Fibroblast of skin of right quadriceps (primary cell): ENCODE data around the gene TMEM126B.
A peak's percentile ranks its signal among the peaks of the same experiment; 100 is the strongest.
"Not testable (repeated sequence)": the region's sequence is repeated elsewhere in the genome, so short reads cannot be mapped to it uniquely, and the experiment has no call there.

Experiments
- DNase-seq: peaks from one replicate; pipeline ENCODE4 v3.0.0-alpha.2; 2013

The TMEM126B gene

DNA sequence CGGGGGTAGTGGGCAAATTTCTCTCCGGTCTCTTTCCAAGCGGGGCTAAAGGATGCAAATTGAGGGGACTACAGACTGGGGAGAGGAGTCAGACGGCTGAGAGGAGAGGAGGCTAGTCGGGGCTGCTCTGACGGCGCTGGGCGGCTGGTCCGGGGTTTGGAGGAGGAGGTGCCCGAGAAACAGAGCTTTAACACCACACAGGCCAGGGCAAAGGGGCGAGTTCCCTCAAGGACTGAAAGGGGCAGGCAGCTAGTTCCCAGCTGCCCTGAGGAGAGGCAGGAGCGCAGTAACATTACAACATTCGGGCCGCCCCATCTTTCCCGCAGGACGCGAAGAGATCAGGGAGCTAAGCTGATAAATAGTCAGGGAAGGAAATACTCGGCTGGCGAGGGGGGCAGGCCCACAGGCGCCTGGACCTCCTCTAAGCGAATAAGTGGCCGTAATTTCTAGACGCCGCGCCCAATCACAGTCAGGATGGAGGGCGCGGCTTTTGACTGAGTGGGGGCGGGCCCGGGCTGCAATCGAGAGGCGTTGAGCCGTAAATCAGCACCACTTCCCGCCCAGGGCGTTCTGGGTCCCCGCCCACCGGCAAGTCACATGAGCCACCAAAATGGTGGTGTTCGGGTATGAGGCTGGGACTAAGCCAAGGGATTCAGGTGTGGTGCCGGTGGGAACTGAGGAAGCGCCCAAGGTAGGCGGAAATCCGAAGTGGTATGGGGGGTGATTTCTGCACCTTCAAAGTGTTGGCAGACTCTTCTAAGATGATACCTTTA is at the start of gene TMEM126B:
TSS of gene TMEM126B (plus strand) at position 596 of the 773 bp plus-strand sequence. CDS start at position 611, 15 bp downstream.
- DNase-seq, result peak; percentile 97

GRCh38 chr11:85582111-85582510 is 46.3 kb upstream of the TMEM126B start:
- no peak for DNase-seq

GRCh38 chr11:85589373-85589772 is 39.0 kb upstream of the TMEM126B start:
- DNase-seq, result no peak

GRCh38 chr11:85590848-85591483 is 37.4 kb upstream of the TMEM126B start:
- DNase-seq, result peak; percentile 45

GRCh38 chr11:85595285-85595884 is 33.0 kb upstream of the TMEM126B start:
- peak; percentile 50 for DNase-seq

DNA sequence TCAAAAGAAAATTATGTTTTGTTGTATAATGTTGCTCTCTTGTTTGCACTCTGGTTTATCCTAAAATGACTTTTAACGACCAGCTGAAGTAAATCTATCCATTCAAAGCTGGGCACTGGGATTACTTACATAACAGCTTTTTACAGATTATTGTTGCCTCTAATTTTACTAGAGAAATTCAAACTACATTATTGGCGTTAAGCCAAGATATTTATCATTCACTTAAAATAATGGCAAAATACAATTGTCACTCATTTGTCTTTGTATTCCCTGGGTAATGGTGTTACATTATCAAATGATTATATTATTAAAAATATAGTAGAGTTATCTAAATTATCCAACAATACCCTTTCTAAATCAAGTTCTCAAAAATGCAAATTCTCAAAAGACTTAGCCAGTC is 31.5 kb upstream of the TMEM126B start:
- no peak for DNase-seq

DNA sequence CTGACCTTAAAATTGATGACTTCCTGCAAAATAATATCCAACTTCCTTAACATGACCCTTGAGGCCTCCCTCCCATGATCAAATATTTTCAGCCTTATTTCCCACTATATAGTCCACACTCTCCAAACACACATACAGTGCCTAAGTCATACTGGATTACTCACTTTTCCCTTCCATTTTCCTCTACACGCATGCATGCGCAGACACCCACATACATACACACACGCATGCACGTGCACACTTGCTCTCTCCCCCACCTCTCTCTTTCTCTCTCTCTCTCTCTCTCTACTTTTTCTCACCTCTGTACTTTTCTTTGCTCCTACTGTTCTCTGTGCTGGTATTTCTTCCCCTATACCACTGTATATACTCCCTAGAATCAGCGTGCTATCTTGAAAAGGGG is 29.3 kb upstream of the TMEM126B start:
- DNase-seq, result no peak

DNA sequence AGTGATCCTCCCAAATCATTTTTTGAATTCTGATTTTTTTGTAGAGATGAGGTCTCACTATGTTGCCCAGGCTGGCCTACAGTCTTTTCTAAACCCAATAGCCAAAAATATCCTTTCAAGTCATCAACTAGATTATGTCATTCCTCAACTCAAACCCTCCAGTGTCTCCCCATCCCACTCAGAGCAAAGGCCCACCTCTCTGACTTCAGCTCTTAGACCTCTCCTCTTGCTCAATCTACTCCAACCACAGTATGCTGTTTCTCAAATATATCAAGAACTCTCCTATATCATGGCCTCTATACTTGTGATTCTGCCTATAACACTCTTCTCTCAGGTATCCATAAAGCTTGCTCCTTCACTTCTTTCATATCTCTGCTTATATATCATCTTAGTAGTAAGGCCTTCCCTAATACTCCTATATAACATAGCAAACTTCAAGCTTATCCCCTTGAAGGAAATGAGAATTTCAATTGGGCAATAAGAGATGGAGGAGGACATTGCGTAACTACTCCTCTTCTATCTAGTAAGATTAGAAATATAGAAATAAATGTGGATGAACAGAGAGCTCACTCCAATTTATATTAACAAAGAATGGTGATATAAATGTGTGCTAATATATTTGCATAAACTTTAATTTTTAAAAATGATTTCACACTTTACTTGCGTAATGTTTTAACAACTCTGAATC is 25.7 kb upstream of the TMEM126B start:
- no peak for DNase-seq

DNA sequence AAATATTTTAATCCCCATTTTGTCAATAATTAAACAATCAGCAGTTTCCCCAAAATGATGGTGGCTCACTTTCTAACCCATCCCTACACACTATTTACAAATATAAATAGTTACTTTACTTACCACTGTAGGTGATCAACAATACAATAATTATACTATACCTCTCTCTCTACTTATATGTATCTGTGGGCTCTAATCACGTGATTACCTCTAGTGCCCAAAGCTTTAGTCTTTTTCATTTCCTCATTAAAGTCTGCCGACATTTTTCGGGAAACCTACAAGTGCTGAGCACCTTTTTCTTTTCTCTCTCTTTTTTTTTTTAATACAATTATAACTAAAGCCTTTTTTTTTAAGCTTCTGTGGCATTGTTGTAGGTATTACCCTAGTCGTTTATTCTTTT is 25.2 kb upstream of the TMEM126B start:
- no peak for DNase-seq

GRCh38 chr11:85606237-85606636 is 22.2 kb upstream of the TMEM126B start:
- not testable (repeated sequence) for DNase-seq

DNA sequence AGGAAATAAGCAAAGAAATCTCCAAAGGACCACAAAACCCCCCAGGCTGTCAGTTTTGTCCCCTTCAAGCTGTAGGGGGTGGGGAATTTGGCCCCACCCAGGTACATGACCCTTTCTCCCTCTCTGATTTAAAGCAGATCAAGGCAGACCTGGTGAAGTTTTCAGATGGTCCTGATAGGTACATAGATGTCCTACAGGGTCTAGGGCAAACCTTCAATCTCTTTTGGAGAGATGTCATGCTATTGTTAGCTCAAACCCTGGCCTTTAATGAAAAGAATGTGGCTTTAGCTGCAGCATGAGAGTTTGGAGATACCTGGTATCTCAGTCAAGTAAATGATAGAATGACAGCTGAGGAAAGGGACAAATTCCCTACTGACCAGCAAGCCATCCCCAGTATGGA is 19.8 kb upstream of the TMEM126B start:
- DNase-seq, result not testable (repeated sequence)

DNA sequence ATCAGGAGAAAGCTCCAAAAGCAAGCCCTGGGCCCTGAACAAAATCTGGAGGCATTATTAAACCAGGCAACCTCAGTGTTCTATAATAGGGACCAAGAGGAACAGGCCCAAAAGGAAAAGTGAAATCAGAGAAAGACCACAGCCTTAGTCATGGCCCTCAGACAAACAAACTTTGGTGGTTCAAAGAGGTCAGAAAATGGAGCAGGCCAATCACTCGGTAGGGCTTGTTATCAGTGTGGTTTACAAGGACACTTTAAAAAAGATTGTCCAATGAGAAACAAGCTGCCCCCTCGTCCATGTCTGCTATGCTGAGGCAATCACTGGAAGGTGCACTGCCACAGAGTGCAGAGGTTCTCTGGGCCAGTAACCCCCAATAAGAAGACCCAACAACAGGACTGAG is 19.1 kb upstream of the TMEM126B start:
- not testable (repeated sequence) for DNase-seq

DNA sequence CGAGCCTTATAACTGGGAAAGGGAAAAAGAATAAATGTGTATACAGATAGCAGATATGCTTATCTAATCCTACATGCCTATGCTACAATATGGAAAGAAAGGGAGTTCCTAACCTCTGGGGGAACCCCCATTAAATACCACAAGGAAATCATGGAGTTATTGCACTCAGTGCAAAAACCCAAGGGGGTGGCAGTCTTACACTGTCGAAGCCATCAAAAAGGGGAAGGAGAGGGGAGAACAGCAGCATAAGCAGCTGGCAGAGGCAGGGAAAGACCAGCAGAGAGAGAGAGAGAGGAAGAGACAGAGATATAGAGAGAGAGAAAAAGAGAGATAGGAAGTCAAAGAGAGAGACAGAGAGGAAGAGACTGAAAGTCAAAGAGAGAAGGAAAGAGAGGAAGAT is 16.8 kb upstream of the TMEM126B start:
- DNase-seq, result not testable (repeated sequence)

GRCh38 chr11:85619499-85619898 is 8.9 kb upstream of the TMEM126B start:
- DNase-seq, result no peak

- DNase-seq, result no peak
Observed at GRCh38 chr11:85620256-85620655, 8.1 kb upstream of the TMEM126B start.

GRCh38 chr11:85626496-85626895 is 1.9 kb upstream of the TMEM126B start:
- no peak for DNase-seq

- peak; percentile 34 for DNase-seq
Observed at GRCh38 chr11:85627332-85627997, 928 bp upstream of the TMEM126B start, which contains the start of gene DLG2. Gene DLG2, minus strand, starts transcription at chr11:85627344.

DNA sequence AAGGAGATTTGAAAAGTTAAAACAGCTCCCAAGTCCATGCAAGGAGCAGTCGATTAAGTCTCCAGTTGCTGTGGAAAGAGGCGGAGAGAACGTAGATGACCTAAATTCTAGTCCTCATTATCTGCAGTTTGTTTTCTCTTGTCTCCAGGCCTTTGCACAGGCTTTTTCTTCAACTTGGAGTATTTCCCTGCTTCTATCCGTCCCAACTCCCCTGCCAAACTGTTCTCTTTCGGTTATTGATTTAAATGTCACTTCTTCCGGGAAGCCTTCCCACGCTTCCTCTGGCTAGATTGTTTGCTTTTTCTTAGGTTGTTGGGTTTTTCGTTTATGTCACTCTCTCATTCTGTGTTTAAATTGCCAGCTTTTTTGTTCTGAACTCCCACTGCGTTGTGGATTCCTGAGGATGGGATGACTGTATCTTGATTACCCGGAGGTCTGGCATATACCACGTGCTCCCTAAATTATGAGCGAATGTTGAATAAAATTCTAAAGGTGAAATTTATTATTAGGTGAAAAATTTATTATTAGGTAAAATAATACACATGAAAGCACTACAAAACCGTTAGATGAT is 463 bp downstream of the TMEM126B start:
- DNase-seq, result no peak

- no peak for DNase-seq
Observed at GRCh38 chr11:85634747-85635146, 6.4 kb downstream of the TMEM126B start.

GRCh38 chr11:85643191-85643614 is 14.8 kb downstream of the TMEM126B start:
- no peak for DNase-seq

GRCh38 chr11:85647078-85647477 is 18.7 kb downstream of the TMEM126B start:
- DNase-seq, result no peak

DNA sequence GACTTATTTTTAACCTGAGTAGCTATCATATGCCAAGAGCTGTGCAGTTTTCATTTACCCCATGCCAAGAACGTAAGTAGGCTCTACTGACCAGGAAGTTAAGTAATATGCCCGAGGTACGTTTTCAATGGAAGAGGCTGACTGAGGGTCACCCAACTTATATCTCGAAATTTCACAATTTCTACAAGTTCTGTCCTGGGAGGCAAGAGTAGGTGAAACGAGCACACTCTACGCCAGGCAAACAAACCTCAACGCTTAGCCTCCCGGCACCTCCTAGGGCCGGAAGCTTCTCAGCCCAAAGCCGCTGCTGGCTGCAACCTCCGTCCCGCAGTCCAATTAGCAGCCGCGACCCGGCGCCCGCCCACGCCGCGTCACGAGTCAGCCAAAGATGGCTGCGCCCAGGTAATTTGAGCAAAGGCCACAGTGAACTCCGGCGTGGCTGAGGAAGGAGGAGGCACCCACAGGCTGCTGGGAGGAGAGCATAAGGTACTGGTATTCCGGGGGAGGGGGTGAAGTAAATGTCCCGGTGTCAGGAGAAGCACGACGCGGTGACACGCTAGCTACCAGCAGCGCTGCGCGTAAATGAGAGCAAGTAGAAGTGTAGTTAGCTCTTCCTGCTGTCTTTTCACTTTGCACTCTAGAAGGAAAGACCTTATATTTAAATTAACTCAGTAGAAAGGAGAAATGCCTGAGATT is 19.4 kb downstream of the TMEM126B start, which contains the start of gene TMEM126A:
TSS of gene TMEM126A (plus strand) at position 364 of the 696 bp plus-strand sequence. CDS start 2,289 bp downstream, outside the sequence.
- peak; percentile 78 for DNase-seq
